ENCODE results near the gene SND1. TPM values are rescaled to one million over a fixed set of nuclear protein-coding genes. Genes with fewer than 3 reads are reported as not detected.

The SND1 gene
- total and polyA plus RNA-seq, 2 donors (not counting 1 experiment from before 2014, with no cell fraction given): 44.4 to 165 TPM

GRCh38 chr7:127708788-127709187, 56.8 kb downstream of the SND1 start:
- Histone ChIP-seq H3K79me2 (ENCODE audit: control insufficient read depth, insufficient read depth, low read length) (peaks cover 3% of the 10 kb centered on the region), H3K4me1 (ENCODE audit: control insufficient read depth in 2 of 2, insufficient read depth in 2 of 2, low read length in 2 of 2) (no peaks in the 10 kb centered on the region), H3K9me3 (ENCODE audit: control extremely low read depth in 1 of 3, control insufficient read depth in 2 of 3, insufficient read depth in 1 of 3, low read length in 2 of 3) (peaks cover 0 to 11% (median 6%) of the 10 kb centered on the region in 3 donors), H4K20me1 (ENCODE audit: control insufficient read depth, insufficient read depth, low read length, poor library complexity, severe bottlenecking) (peaks cover 8% of the 10 kb centered on the region), H3K4me2 (replicated peaks; ENCODE audit: low read depth, low read length, poor library complexity, severe bottlenecking) (no peak overlapping the region), H3K36me3 (replicated peaks in 1 of 2; ENCODE audit: control extremely low read depth in 1 of 2, control insufficient read depth in 1 of 2, extremely low read depth in 1 of 2, insufficient read depth in 2 of 2, low read length in 1 of 2) (peaks cover 3 to 69% of the 10 kb centered on the region in 2 experiments), H3K27ac (ENCODE audit: low read length in 2 of 2) (no peak overlapping the region), H3K4me3 (ENCODE audit: control extremely low read depth in 1 of 5, extremely low read depth in 1 of 5, insufficient read depth in 1 of 5, low read depth in 2 of 5, low read length in 4 of 5) (no peak overlapping the region), H3K27me3 (replicated peaks in 1 of 4; ENCODE audit: control extremely low read depth in 1 of 4, control insufficient read depth in 3 of 4, insufficient read depth in 4 of 4, low read length in 3 of 4) (no peaks in the 10 kb centered on the region), H2AFZ (ENCODE audit: insufficient read depth, low read depth, low read length, poor library complexity, severe bottlenecking) (no peak overlapping the region), H3K9ac (ENCODE audit: low read length) (no peak overlapping the region)
- Mint-ChIP-seq H3K27ac (no peak overlapping the region), H3K4me1 (no peaks in the 10 kb centered on the region), H3K4me3 (no peak overlapping the region), H3K9me3 (ENCODE audit: insufficient read depth) (no peaks in the 10 kb centered on the region), H3K27me3 (no peaks in the 10 kb centered on the region)
- WGBS (ENCODE audit: insufficient coverage): 100% methylated on average over 1 of the region's 1 CpG
- no peak for TF ChIP-seq EZH2 (IDR thresholded peaks at IDR 0.05; ENCODE audit: borderline replicate concordance, insufficient read depth, low read depth, low read length, poor library complexity, severe bottlenecking)
- peak; percentile 89 for TF ChIP-seq CTCF (IDR thresholded peaks at IDR 0.05)
- peak; percentile 66 for ATAC-seq (ENCODE audit: low read depth)
- peak; percentile 82 for DNase-seq
- intact Hi-C loops (cut with micrococcal nuclease): loop anchor here (1.0 to 5.0 kb wide), 2 partner anchors 427 to 614 kb away; no protein-coding TSS in a partner anchor
- ChIA-PET CTCF (interaction anchor here (0.6 to 13.3 kb wide), 46 partner anchors 7 to 679 kb away, joined by 3 to 456 read pairs (median 4); partner anchors contain the start of gene ARF5), POLR2A (interaction anchor here (1.1 kb wide), 1 partner anchor 9 kb away, joined by 6 read pairs; no protein-coding TSS in a partner anchor)

GRCh38 chr7:127710635-127711034, 58.6 kb downstream of the SND1 start:
- Histone ChIP-seq H2AFZ (ENCODE audit: insufficient read depth, low read depth, low read length, poor library complexity, severe bottlenecking) (no peak overlapping the region), H3K79me2 (ENCODE audit: control insufficient read depth, insufficient read depth, low read length) (peaks cover 3% of the 10 kb centered on the region), H3K4me1 (ENCODE audit: control insufficient read depth in 2 of 2, insufficient read depth in 2 of 2, low read length in 2 of 2) (no peaks in the 10 kb centered on the region), H3K4me2 (replicated peaks; ENCODE audit: low read depth, low read length, poor library complexity, severe bottlenecking) (no peak overlapping the region), H3K9me3 (ENCODE audit: control extremely low read depth in 1 of 3, control insufficient read depth in 2 of 3, insufficient read depth in 1 of 3, low read length in 2 of 3) (peaks cover 0 to 11% (median 6%) of the 10 kb centered on the region in 3 donors), H4K20me1 (ENCODE audit: control insufficient read depth, insufficient read depth, low read length, poor library complexity, severe bottlenecking) (peaks cover 8% of the 10 kb centered on the region), H3K27ac (ENCODE audit: low read length in 2 of 2) (no peak overlapping the region), H3K4me3 (ENCODE audit: control extremely low read depth in 1 of 5, extremely low read depth in 1 of 5, insufficient read depth in 1 of 5, low read depth in 2 of 5, low read length in 4 of 5) (no peak overlapping the region), H3K36me3 (replicated peaks in 1 of 2; ENCODE audit: control extremely low read depth in 1 of 2, control insufficient read depth in 1 of 2, extremely low read depth in 1 of 2, insufficient read depth in 2 of 2, low read length in 1 of 2) (peaks cover 6 to 63% of the 10 kb centered on the region in 2 experiments), H3K9ac (ENCODE audit: low read length) (no peak overlapping the region), H3K27me3 (replicated peaks in 1 of 4; ENCODE audit: control extremely low read depth in 1 of 4, control insufficient read depth in 3 of 4, insufficient read depth in 4 of 4, low read length in 3 of 4) (no peaks in the 10 kb centered on the region)
- no CpG with 5 or more reads among the region's 1 CpG for WGBS (ENCODE audit: insufficient coverage)
- POLR2A ChIA-PET: no interaction called here
- ATAC-seq (ENCODE audit: low read depth): no peak
- intact Hi-C loops (cut with micrococcal nuclease): no loop called here
- TF ChIP-seq EZH2 (IDR thresholded peaks at IDR 0.05; ENCODE audit: borderline replicate concordance, insufficient read depth, low read depth, low read length, poor library complexity, severe bottlenecking) (no peak), CTCF (IDR thresholded peaks at IDR 0.05) (no peak)
- CTCF ChIA-PET: interaction anchor here (0.8 to 13.3 kb wide), 7 partner anchors 9 to 677 kb away, joined by 3 to 456 read pairs (median 4); no protein-coding TSS in a partner anchor
- H3K9me3 Mint-ChIP-seq (ENCODE audit: insufficient read depth): no peaks in the 10 kb centered on the region
- H3K27ac Mint-ChIP-seq: no peak overlapping the region
- H3K27me3 Mint-ChIP-seq: no peaks in the 10 kb centered on the region
- no peak overlapping the region for H3K4me3 Mint-ChIP-seq
- peaks cover 4% of the 10 kb centered on the region for H3K4me1 Mint-ChIP-seq
- DNase-seq: no peak

Data from B cell (primary cell).